K562 (cell line): ENCODE results near the gene IL1B. TPM values are rescaled to one million over a fixed set of nuclear protein-coding genes. Genes with fewer than 3 reads are reported as not detected.

Experiments used
- ATAC-seq: fragments of 200-7000 bp; cut with Tn5 transposase; 3 replicates; pipeline ENCODE4 v1.9.1; 2020; ENCODE audit warnings: moderate library complexity
- BruUV-seq: library from RNA; stranded (reverse); fragments of 400-500 nt; replicated peaks from 2 replicates; lab custom pipeline; 2021; lab: Mats Ljungman, UMichigan
- CTCF ChIA-PET: fragments of 300-600 bp; formaldehyde crosslinking; extraction: SDS; loops from one replicate; lab custom pipeline; 2021; ENCODE audit warnings: low intra/inter-chr PET ratio; lab: Yijun Ruan, JAX
- POLR2A ChIA-PET: fragments of 300-600, 350-650 bp; sonication (Branson Sonifier 250); formaldehyde crosslinking; extraction: SDS; loops from one replicate; lab custom pipeline; 2021; ENCODE audit warnings: antibody characterized with exemption, inconsistent platforms; lab: Yijun Ruan, JAX
- DNase-seq, 4 experiments: peaks; one replicate each; pipeline versions ENCODE4 v3.0.0 to v3.0.0-alpha.2; 2011 to 2018; ENCODE audit warnings: low spot score in 3 of 4, mixed read lengths in 3 of 4; ENCODE audit errors: extremely low read depth in 1 of 4
- FAIRE-seq: peaks from 2 replicates; lab custom pipeline; 2011; peaks lifted over from hg19 to GRCh38; lab: Jason Lieb, UNC
- H2AFZ ChIP-seq: 2 replicates; pipeline ENCODE4 v1.6.0; 2011; ENCODE audit warnings: low read depth, low read length, control low read depth, inconsistent platforms
- H3K27ac ChIP-seq: fragments of 200-600 bp; 3 replicates; pipeline ENCODE4 v1.8.0; 2011; ENCODE audit warnings: low read depth, mild to moderate bottlenecking, control low read depth, inconsistent platforms, low read length, moderate library complexity, mixed read lengths; ENCODE audit errors: extremely low read depth
- H3K27me3 ChIP-seq, 2 experiments: fragments of 300-600 bp in 1 of 2; 2 replicates in 1 of 2; 3 replicates in 1 of 2; pipeline versions ENCODE4 v1.6.0 to v1.8.0; 2011; ENCODE audit warnings: inconsistent platforms in 2 of 2, low read length in 2 of 2, mild to moderate bottlenecking in 1 of 2, mixed read lengths in 1 of 2, moderate library complexity in 1 of 2; ENCODE audit not compliant: control insufficient read depth in 2 of 2, insufficient read depth in 2 of 2
- H3K36me3 ChIP-seq: fragments of 300-600 bp; 3 replicates; pipeline ENCODE4 v1.8.0; 2011; ENCODE audit warnings: mild to moderate bottlenecking, low read length, inconsistent platforms; ENCODE audit not compliant: control insufficient read depth, insufficient read depth
- H3K4me1 ChIP-seq, 2 experiments: fragments of 200-600 bp in 1 of 2; replicated peaks in 1 of 2; 2 replicates in 1 of 2; 3 replicates in 1 of 2; pipeline versions ENCODE4 v1.5.1 to v1.8.0; 2011; ENCODE audit warnings: inconsistent platforms in 2 of 2, low read length in 2 of 2, mild to moderate bottlenecking in 1 of 2, mixed read lengths in 1 of 2, moderate library complexity in 1 of 2; ENCODE audit not compliant: control insufficient read depth in 2 of 2, insufficient read depth in 2 of 2
- H3K4me2 ChIP-seq: 2 replicates; pipeline ENCODE4 v1.6.1; 2011; ENCODE audit warnings: low read length, control low read depth, inconsistent platforms, mixed read lengths; ENCODE audit not compliant: insufficient read depth
- H3K4me3 ChIP-seq: fragments of 200-600 bp; sonication (generic), shearing (Covaris generic); 2 replicates; pipeline ENCODE4 v1.5.1; 2016; ENCODE audit warnings: control low read depth, inconsistent platforms
- H3K79me2 ChIP-seq: fragments of 200-600 bp; 3 replicates; pipeline ENCODE4 v1.8.0; 2011; ENCODE audit warnings: low read length, inconsistent platforms; ENCODE audit not compliant: control insufficient read depth, insufficient read depth
- H3K9ac ChIP-seq, 2 experiments: 2 replicates each; pipeline versions ENCODE4 v1.6.0 to v1.6.1; 2011; ENCODE audit warnings: low read depth in 2 of 2, low read length in 2 of 2, control low read depth in 1 of 2, inconsistent platforms in 1 of 2, mild to moderate bottlenecking in 1 of 2, mixed read lengths in 1 of 2; ENCODE audit not compliant: insufficient read depth in 1 of 2
- H3K9me1 ChIP-seq: one replicate; pipeline ENCODE4 v1.6.0; 2011; ENCODE audit warnings: inconsistent platforms, mild to moderate bottlenecking, low read length, moderate library complexity; ENCODE audit not compliant: control insufficient read depth, insufficient read depth
- H3K9me3 ChIP-seq: replicated peaks from 2 replicates; pipeline ENCODE4 v1.5.1; 2011; ENCODE audit warnings: low read depth, low read length, inconsistent platforms; ENCODE audit not compliant: control insufficient read depth, insufficient read depth
- H4K20me1 ChIP-seq: replicated peaks from 2 replicates; pipeline ENCODE4 v1.6.1; 2011; ENCODE audit warnings: low read length, inconsistent platforms, mixed read lengths; ENCODE audit not compliant: control insufficient read depth, insufficient read depth
- HIVEP1 ChIP-seq: fragments of 250-450 bp; sonication (Bioruptor Pico); IDR thresholded peaks from 2 replicates; pipeline ENCODE4 v1.4.0; 2020; ENCODE audit warnings: mild to moderate bottlenecking
- HMBOX1 ChIP-seq: sonication (generic); IDR thresholded peaks from 2 replicates; pipeline ENCODE4 v1.6.1; 2016
- NFIC ChIP-seq: fragments of 450-650 bp; IDR thresholded peaks from 2 replicates; pipeline ENCODE4 v1.6.1; 2017; ENCODE audit warnings: mild to moderate bottlenecking, inconsistent platforms
- NFIX ChIP-seq: fragments of 250-450 bp; sonication (Bioruptor Pico); IDR thresholded peaks from 2 replicates; pipeline ENCODE4 v1.4.0; 2020; ENCODE audit warnings: low read depth, mild to moderate bottlenecking, moderate library complexity
- ZNF217 ChIP-seq: sonication (generic); formaldehyde crosslinking; IDR thresholded peaks from 2 replicates; pipeline ENCODE4 v1.8.0; 2022; ENCODE audit warnings: mild to moderate bottlenecking, missing genetic modification reagents
- ZNF407 ChIP-seq: fragments of 450-650 bp; IDR thresholded peaks from 2 replicates; pipeline ENCODE4 v1.6.1; 2016; ENCODE audit warnings: low read depth
- WGBS: fragments of 100-300 bp; shearing (Covaris generic); methylation state at CpG from one replicate; pipeline ENCODE4 v1.1.6; 2016; ENCODE audit warnings: low coverage, mixed read lengths; ENCODE audit not compliant: insufficient coverage; ENCODE audit errors: missing lambda C conversion rate; 5-methylcytosine and 5-hydroxymethylcytosine counted together
- in situ Hi-C: fragments of 300-500 bp; cut with MboI; formaldehyde crosslinking; loops from 4 replicates; pipeline ENCODE4 v1.15.0; 2018; ENCODE audit warnings: inconsistent platforms, mixed read lengths
- intact Hi-C: fragments of 100-400 bp; cut with micrococcal nuclease; formaldehyde crosslinking; loops from 2 replicates; pipeline ENCODE4 v1.14.2; 2022
- polyA plus RNA-seq, 8 experiments: library from polyadenylated mRNA; depleted of rRNA in 4 of 8; stranded (reverse) in 5 of 8; unstranded in 3 of 8; fragments of >200 nt; fragmentation: Nextera tagmentation in 2 of 8; fragmentation: Illumina TruSeq in 1 of 8; extraction: Ambion mirVana in 2 of 8; extraction: Trizol in 1 of 8; gene quantifications; 2 replicates each; pipeline versions ENCODE4 v1.2.1 to v1.2.3, GENCODE V29; 2011 to 2014; ENCODE audit warnings: inconsistent platforms in 1 of 8, missing spikeins in 1 of 8
- total RNA-seq, 7 experiments: library from RNA; depleted of rRNA in 6 of 7; stranded (reverse); fragments of >200 nt in 6 of 7; fragmentation: Illumina TruSeq in 2 of 7; extraction: Trizol in 2 of 7; gene quantifications; 2 replicates each; pipeline versions ENCODE4 v1.2.1 to v1.2.3, GENCODE V29; 2011 to 2021; ENCODE audit warnings: low replicate concordance in 1 of 7

IL1B gene
- total and polyA plus RNA-seq, 9 of the 15 experiments (the other 6 are each of a cell fraction or from before 2014, with no cell fraction given), result 0.29 TPM; not detected in 8

- no peak overlapping the region for H3K4me3 ChIP-seq
- TF ChIP-seq ZNF217 (CRISPR knock-in tag), result no peak
- peak; percentile 95 for TF ChIP-seq NFIC
- peak; percentile 68 for TF ChIP-seq NFIX
- TF ChIP-seq ZNF407, result no peak
- TF ChIP-seq HMBOX1, result peak; percentile 47; the same call in 1 of the 2 replicates
- TF ChIP-seq HIVEP1 (CRISPR knock-in tag), result no peak
- TF ChIP-seq, all 486 proteins: peak for 3
- Histone ChIP-seq H3K9ac (no peak overlapping the region), H2AFZ (no peak overlapping the region), H3K27ac (no peak overlapping the region), H3K4me2 (no peak overlapping the region), H3K4me1 (no peaks in the 10 kb centered on the region; a peak in 1 of 5 replicates), H4K20me1 (no peaks in the 10 kb centered on the region; the same call in 1 of the 2 replicates), H3K36me3 (no peaks in the 10 kb centered on the region), H3K9me3 (no peaks in the 10 kb centered on the region), H3K9me1 (no peaks in the 10 kb centered on the region), H3K79me2 (no peaks in the 10 kb centered on the region), H3K27me3 (peaks cover 25 to 27% of the 10 kb centered on the region in 2 experiments)
- ChIA-PET POLR2A (interaction anchor here (1.2 kb wide), 1 partner anchor 13 kb away, joined by 3 read pairs; no protein-coding TSS in a partner anchor), CTCF (no interaction called here)
- intact Hi-C loops (no loop called here), in situ Hi-C loops (no loop called here)
- DNase-seq (no peak), ATAC-seq (no peak), FAIRE-seq (no peak)
- no TSS peak for BruUV-seq
- 17% methylated on average over 6 of the region's 6 CpGs for WGBS
Observed at GRCh38 chr2:112846031-112846430, 9.5 kb upstream of the IL1B start.
